NCI-H146 treated with DMSO at 0.1 percent for 48 hours (cell line): ENCODE data around the gene EYA2.
"Not testable (repeated sequence)": the region's sequence is repeated elsewhere in the genome, so short reads cannot be mapped to it uniquely, and the experiment has no call there.

Source experiments
- DNase-seq: peaks from one replicate; lab custom pipeline; 2025; ENCODE audit not compliant: unreplicated experiment; lab: John Stamatoyannopoulos, UW

The EYA2 gene

GRCh38 chr20:47198254-47198671 is 303.6 kb downstream of the EYA2 start:
- no peak for DNase-seq

GRCh38 chr20:47198996-47199552 is 304.4 kb downstream of the EYA2 start:
- no peak for DNase-seq

GRCh38 chr20:47201074-47201730 is 306.6 kb downstream of the EYA2 start:
- no peak for DNase-seq

GRCh38 chr20:47202733-47203667 is 308.4 kb downstream of the EYA2 start:
- no peak for DNase-seq

GRCh38 chr20:47204008-47204849 is 309.6 kb downstream of the EYA2 start:
- no peak for DNase-seq

GRCh38 chr20:47204850-47205122 is 310.1 kb downstream of the EYA2 start:
- DNase-seq = not testable (repeated sequence)

- DNase-seq = peak; percentile 70
These were observed 311.0 kb downstream of the EYA2 start for GRCh38 chr20:47205577-47206123.

GRCh38 chr20:47206552-47206951 is 311.9 kb downstream of the EYA2 start:
- DNase-seq = not testable (repeated sequence)

GRCh38 chr20:47206962-47207641 is 312.5 kb downstream of the EYA2 start:
- DNase-seq = peak; percentile 44

GRCh38 chr20:47208534-47209174 is 314.0 kb downstream of the EYA2 start:
- DNase-seq = no peak

GRCh38 chr20:47209982-47210381 is 315.3 kb downstream of the EYA2 start:
- DNase-seq = no peak

- no peak for DNase-seq
These were observed 315.8 kb downstream of the EYA2 start for GRCh38 chr20:47210470-47210869.

- DNase-seq = no peak
These were observed 316.4 kb downstream of the EYA2 start for GRCh38 chr20:47211036-47211435.

GRCh38 chr20:47212606-47213207 is 318.1 kb downstream of the EYA2 start:
- DNase-seq = no peak

GRCh38 chr20:47213966-47214365 is 319.3 kb downstream of the EYA2 start:
- no peak for DNase-seq

GRCh38 chr20:47215653-47216397 is 321.2 kb downstream of the EYA2 start:
- no peak for DNase-seq

- DNase-seq = no peak
These were observed 322.3 kb downstream of the EYA2 start for GRCh38 chr20:47216819-47217410.
